ENCODE results near the gene CARD11. TPM values are rescaled to one million over a fixed set of nuclear protein-coding genes. Genes with fewer than 3 reads are reported as not detected.

CARD11 gene
- total and polyA plus RNA-seq, 2 of the 13 experiments (the other 11 are each of a cell fraction or from before 2014, with no cell fraction given), result 0.04 TPM; not detected in 1

GRCh38 chr7:3065724-3066143 lies 22.1 kb upstream of the CARD11 start:
- Histone ChIP-seq H2AFZ (ENCODE audit: low read length) (no peak overlapping the region), H3K36me3 (replicated peaks in 1 of 2; ENCODE audit: control insufficient read depth in 1 of 2, insufficient read depth in 2 of 2, low read length in 2 of 2) (no peaks in the 10 kb centered on the region), H3K4me3 (replicated peaks in 1 of 3; ENCODE audit: insufficient read depth in 1 of 3, low read depth in 2 of 3, low read length in 3 of 3) (no peak overlapping the region), H3K27ac (ENCODE audit: extremely low read length, insufficient read depth, low read length) (no peak overlapping the region), H3K9me3 (ENCODE audit: low read length) (no peaks in the 10 kb centered on the region), H4K20me1 (ENCODE audit: insufficient read depth, low read length) (no peaks in the 10 kb centered on the region), H3K4me1 (ENCODE audit: insufficient read depth, low read length) (no peaks in the 10 kb centered on the region), H3K4me2 (ENCODE audit: low read depth, low read length) (no peak overlapping the region), H3K9ac (ENCODE audit: insufficient read depth, low read depth, low read length) (no peak overlapping the region), H3K79me2 (ENCODE audit: insufficient read depth, low read length) (no peaks in the 10 kb centered on the region), H3K27me3 (ENCODE audit: control insufficient read depth in 1 of 2, insufficient read depth in 2 of 2, low read length in 2 of 2) (peaks cover 0 to 6% of the 10 kb centered on the region in 2 experiments; a peak in 1 of 5 replicates)
- 36% methylated on average over 11 of the region's 11 CpGs for WGBS (ENCODE audit: low lambda C conversion rate)
- no TSS peak for BruUV-seq (replicated peaks)
- peak; percentile 58 for ATAC-seq
- in situ Hi-C loops (cut with HindIII; ENCODE audit: extremely low pct_ligation_motif_present, low pct_unique_long_range_greater_than_20kb), result no loop called here
- CTCF ChIA-PET (ENCODE audit: low intra/inter-chr PET ratio, low total read pairs), result interaction anchor here (1.4 kb wide), 2 partner anchors 89 to 134 kb away, joined by 5 to 11 read pairs; no protein-coding TSS in a partner anchor
- FAIRE-seq, result no peak
- TF ChIP-seq CAMTA2 (CRISPR knock-in tag; IDR thresholded peaks at IDR 0.05; ENCODE audit: borderline replicate concordance) (no peak), STAG1 (CRISPR knock-in tag; IDR thresholded peaks at IDR 0.05) (peak; percentile 22), CTCF (CRISPR knock-in tag; IDR thresholded peaks at IDR 0.05) (peak; percentile 55), SRF (IDR thresholded peaks at IDR 0.05; ENCODE audit: low read depth, low read length) (no peak), DPF2 (CRISPR knock-in tag; IDR thresholded peaks at IDR 0.05; ENCODE audit: borderline replicate concordance, low read depth) (no peak), CHD2 (IDR thresholded peaks at IDR 0.05; ENCODE audit: low read depth, low read length) (no peak), ATF2 (CRISPR knock-in tag; IDR thresholded peaks at IDR 0.05) (no peak)
- peak; percentile 11 for DNase-seq (ENCODE audit: low spot score)
- POLR2A ChIA-PET, result no interaction called here
- intact Hi-C loops (cut with micrococcal nuclease; ENCODE audit: unreplicated experiment), result loop anchor here (1.0 kb wide), 1 partner anchor 135 kb away; no protein-coding TSS in a partner anchor
